Epidermal melanocyte (primary cell): ENCODE measurements around the gene VTA1.
"Not testable (repeated sequence)": the region's sequence is repeated elsewhere in the genome, so short reads cannot be mapped to it uniquely, and the experiment has no call there.

Source experiments
- DNase-seq: peaks from one replicate; pipeline ENCODE4 v3.0.0; 2011; ENCODE audit warnings: low spot score; ENCODE audit not compliant: insufficient read length

VTA1 gene

GRCh38 chr6:142225115-142225514 is 78.1 kb downstream of the VTA1 start:
- no peak for DNase-seq

GRCh38 chr6:142225552-142225951 is 78.5 kb downstream of the VTA1 start:
- DNase-seq, result no peak

GRCh38 chr6:142226731-142227130 is 79.7 kb downstream of the VTA1 start:
- no peak for DNase-seq

GRCh38 chr6:142229518-142230270 is 82.6 kb downstream of the VTA1 start:
- not testable (repeated sequence) for DNase-seq

- not testable (repeated sequence) for DNase-seq
Measured at GRCh38 chr6:142232206-142233044, 85.4 kb downstream of the VTA1 start.

- no peak for DNase-seq
Measured at GRCh38 chr6:142233945-142234682, 87.1 kb downstream of the VTA1 start.

GRCh38 chr6:142235272-142235671 is 88.2 kb downstream of the VTA1 start:
- no peak for DNase-seq

GRCh38 chr6:142235791-142236190 is 88.7 kb downstream of the VTA1 start:
- DNase-seq, result no peak

- no peak for DNase-seq
Measured at GRCh38 chr6:142236691-142237090, 89.6 kb downstream of the VTA1 start.

- DNase-seq, result no peak
Measured at GRCh38 chr6:142238881-142239280, 91.8 kb downstream of the VTA1 start.

GRCh38 chr6:142240179-142240578 is 93.1 kb downstream of the VTA1 start:
- DNase-seq, result no peak

- no peak for DNase-seq
Measured at GRCh38 chr6:142241061-142241460, 94.0 kb downstream of the VTA1 start.

GRCh38 chr6:142242269-142242668 is 95.2 kb downstream of the VTA1 start:
- DNase-seq, result no peak

GRCh38 chr6:142246960-142247359 is 99.9 kb downstream of the VTA1 start:
- DNase-seq, result no peak

GRCh38 chr6:142249266-142249665 is 102.2 kb downstream of the VTA1 start:
- no peak for DNase-seq

- DNase-seq, result no peak
Measured at GRCh38 chr6:142251930-142252445, 104.9 kb downstream of the VTA1 start.

- DNase-seq, result no peak
Measured at GRCh38 chr6:142254513-142254912, 107.5 kb downstream of the VTA1 start.

- no peak for DNase-seq
Measured at GRCh38 chr6:142255785-142256184, 108.7 kb downstream of the VTA1 start.

- no peak for DNase-seq
Measured at GRCh38 chr6:142258305-142258704, 111.2 kb downstream of the VTA1 start.

- no peak for DNase-seq
Measured at GRCh38 chr6:142258757-142259156, 111.7 kb downstream of the VTA1 start.

- no peak for DNase-seq
Measured at GRCh38 chr6:142260748-142261147, 113.7 kb downstream of the VTA1 start.

- DNase-seq, result no peak
Measured at GRCh38 chr6:142262231-142262630, 115.2 kb downstream of the VTA1 start.
